ENCODE data around the gene WWTR1. TPM values are rescaled to one million over a fixed set of nuclear protein-coding genes. Genes with fewer than 3 reads are reported as not detected.

Gene WWTR1
- total RNA-seq (2014; rRNA removed; shearing (Covaris generic)), result 3.2 and 4.2 TPM in 2 replicates

DNA sequence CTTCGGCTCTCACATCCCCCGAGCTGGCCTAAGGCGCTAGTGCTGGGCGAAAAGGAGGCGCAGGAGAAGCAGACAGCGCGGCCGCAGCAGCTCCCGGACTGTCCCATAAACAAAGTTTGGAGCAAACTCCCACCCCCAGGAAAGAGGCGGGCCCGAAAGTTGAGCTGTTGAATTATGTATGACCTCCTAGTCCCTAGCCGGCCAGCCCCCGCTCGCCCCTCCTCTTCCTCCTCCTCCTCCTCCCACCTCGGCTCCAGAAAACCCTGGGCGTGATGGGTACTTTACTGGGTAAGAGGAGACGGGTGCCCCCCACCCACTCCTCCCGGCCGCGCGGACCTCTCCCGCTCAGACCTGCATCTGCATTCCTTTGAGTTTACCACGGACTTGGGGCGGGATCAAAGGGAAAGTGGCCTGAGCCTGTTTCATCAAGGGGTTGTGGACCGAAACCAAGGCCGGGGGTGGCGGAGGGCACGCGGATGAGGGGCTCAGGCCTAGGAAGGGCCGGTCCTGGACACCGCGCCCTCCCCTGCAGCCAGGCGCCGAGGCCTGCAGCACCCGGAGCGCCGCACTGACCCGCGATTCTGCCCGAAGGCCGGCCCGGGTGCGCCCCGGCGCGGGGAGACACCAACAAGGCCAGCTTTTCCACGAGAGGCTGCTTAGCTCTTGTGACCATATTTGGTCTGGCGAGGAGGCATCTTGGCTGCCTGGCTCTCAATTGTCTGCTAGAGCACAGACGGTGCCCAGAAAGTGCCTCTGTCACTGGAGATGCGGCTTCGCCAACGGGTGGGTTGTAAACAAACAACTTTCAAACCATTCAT lies at the start of gene WWTR1:
WWTR1 (minus strand) TSS at position 100 of the 818 bp plus-strand sequence. CDS start 719 bp downstream, outside the sequence.
- no peak for DNase-seq (ENCODE audit: low spot score)

DNA sequence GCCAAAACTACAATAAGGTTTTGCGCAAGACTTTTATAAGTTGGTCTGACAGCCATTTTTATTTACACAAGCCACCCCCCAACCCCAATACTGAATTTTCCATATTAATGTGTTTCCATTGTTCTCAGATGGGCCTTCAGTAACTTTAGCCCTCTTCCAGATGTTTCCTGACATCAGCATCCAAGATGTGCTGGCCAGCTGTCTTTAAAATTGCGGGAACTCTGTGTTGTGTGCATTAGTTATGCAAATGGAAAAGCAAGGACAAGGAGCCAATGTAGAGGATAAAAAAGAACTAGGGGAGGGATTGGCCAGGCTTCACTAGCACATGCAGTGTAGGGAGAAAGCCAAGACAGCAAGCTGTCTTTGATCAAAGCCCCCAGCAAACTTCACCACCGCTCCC lies 49.1 kb upstream of the WWTR1 start:
- DNase-seq (ENCODE audit: low spot score), result no peak

DNA sequence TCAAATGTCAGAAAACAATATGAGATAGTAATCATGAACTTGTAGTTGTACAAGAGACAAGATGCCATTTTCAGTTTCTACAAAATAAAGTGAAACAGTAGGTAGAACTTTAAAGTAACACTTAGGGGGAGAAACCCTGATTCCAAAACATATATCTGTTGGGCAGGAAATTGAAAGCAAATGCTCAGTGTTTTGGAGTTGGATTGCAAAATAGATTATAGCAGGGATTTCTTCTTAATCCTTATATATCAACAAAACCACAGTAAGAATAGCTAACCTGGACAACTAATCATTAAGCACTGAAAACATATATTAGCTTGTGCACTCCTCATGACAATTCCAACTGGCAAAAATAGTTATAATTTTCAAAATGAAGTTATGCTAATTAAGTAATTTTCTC lies 47.6 kb upstream of the WWTR1 start:
- DNase-seq (ENCODE audit: low spot score), result no peak

DNA sequence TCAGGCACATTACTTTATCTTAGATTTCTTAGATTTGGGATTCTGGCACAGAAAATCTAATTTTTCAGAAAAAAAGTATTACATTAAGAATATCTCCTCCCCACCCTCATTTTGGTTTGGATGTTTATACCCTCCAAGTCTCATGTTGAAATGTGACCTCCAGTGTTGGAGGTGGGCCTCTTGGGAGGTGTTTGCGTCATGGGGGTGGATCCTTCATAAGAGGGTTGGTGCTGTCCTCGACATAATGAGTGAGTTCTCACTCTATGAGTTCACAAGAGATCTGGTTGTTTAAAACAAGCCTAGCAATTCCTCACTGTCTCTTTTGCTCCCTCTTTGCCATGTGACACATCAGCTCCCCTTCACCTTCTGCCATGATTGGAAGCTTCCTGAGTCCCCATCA lies 45.6 kb upstream of the WWTR1 start:
- DNase-seq (ENCODE audit: low spot score), result no peak

DNA sequence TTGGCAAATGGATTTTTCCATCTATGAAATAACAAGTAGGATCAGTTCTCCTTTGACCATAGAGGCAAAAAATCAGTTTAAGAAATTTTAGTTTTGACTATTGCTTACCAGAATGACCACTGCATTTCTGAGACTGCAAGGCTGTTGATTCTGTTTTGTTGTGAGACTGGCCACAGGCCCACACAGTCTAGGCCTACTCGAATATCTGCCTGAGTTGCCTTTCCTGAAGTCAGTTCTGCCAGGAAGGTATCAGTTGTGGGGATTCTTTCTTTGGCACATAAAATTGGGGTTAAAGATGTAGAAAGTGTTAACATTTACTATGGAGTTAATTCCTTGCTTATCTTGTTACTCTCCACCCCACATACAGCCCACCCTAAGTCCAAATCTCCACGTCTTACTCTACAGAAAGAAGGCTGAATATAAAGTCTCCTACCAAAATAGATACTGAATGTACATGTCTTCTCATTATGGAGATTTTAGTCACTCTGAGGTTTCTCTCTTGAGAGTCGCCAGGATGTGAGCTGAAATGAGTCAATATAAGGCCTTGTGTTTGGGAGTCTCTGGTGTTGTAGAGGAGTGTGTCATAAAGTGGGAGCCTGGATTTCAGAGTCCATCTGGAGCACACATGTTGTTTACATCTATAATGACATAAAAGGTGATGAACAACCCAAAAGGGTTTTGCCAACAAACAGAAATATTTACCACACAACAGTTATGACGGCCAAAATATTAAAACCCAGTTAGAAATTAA lies 45.0 kb upstream of the WWTR1 start:
- no peak for DNase-seq (ENCODE audit: low spot score)

DNA sequence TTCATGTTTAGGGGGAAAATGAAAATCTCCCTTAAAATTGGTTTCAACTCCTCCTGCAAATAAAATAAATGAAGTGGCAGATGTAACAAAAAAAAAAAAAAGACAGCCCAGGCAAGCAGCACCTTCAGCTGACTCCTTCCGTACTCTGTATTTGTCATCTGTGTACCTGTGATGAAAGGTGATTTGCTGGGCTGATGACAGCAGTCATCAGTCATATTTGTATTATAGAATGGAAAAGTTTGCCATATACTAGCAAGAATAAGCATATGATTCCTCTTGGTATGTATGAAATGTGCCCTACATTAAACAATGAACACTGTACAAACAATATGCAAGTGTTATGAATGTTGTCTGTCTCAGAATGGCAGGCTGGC lies 44.1 kb upstream of the WWTR1 start:
- no peak for DNase-seq (ENCODE audit: low spot score)

DNA sequence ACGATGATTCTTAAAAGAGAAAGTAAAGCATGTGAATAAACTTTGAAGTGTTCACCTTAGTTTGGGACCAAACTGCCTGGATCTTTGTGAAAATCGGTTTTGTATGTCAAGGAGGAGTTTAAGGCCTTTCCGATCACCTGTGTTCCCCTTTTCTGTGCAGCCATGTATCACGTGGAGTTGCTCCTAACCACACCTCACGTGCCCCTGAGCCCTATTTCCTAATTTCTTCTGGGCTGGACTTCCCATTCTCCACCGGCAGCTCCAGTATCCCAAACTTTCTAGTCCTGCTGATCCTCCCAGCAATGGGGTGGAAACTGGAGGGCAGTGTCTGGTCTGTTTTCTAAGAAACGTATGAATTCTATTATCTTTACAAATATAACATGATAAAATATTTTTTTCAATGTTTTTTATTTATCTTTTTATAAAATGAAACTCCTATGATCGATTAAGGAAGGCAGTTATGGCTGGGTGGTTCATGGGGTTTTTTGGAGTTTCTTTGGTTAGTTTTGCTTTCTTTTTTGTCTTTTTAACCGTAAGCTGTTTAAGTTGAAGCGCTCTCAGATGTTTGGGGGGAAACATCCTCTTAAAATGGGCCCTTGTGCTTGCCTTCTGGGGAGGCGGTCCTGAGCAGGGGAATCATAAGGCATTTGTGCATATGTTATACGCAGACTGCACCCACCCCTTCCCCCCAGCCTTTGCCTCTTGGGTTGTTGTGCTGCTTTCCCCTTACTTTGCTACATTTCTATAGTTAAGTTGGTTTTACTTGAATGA lies 43.6 kb upstream of the WWTR1 start:
- DNase-seq (ENCODE audit: low spot score), result no peak

DNA sequence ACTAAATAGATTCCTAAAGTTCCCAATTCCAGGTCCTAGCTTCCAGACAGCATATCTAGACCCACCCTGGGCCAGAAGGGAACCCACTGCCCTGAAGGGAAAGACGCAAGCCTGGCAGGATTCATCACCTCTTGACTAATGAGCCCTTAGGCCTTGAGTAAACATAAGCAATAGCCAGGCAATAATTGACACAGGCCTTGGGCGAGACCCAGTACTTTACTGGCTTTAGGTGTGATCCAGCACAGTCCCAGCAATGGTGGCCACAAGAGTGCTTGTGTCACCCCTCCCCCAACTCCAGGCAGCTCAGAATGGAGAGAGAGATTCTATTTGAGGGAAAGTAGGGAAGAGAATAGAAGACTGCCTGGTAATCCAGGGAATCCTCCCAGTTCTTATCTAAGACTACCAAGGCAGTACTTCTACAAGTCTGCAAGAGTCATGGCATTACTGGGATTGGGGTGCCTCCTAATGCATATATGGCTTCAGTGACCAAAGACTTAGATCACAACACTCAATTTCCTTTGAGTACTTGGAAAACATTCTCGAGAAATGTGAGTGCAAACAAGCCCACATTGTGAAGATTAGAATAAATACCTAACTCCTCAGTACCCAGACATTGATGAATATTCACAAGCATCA lies 30.4 kb upstream of the WWTR1 start:
- DNase-seq (ENCODE audit: low spot score), result no peak

DNA sequence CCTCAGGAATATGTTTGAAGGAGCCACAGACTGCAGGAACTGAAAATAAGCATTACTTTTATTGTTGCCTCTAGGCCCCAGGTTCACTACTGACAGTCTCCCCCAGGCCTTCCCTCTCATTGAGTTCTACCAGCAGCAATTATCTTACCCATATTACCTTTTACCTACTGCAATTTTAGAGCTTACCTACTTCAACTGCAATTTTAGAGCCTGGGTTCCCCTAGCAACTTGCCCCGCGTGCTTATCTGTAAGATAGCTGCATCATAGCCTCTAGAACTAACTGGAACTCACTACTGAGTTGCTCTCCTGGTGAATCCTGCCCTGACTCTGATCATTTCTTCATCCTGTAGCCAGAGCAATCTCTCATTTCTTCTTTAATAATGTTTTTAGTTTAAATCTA lies 29.2 kb upstream of the WWTR1 start:
- no peak for DNase-seq (ENCODE audit: low spot score)

DNA sequence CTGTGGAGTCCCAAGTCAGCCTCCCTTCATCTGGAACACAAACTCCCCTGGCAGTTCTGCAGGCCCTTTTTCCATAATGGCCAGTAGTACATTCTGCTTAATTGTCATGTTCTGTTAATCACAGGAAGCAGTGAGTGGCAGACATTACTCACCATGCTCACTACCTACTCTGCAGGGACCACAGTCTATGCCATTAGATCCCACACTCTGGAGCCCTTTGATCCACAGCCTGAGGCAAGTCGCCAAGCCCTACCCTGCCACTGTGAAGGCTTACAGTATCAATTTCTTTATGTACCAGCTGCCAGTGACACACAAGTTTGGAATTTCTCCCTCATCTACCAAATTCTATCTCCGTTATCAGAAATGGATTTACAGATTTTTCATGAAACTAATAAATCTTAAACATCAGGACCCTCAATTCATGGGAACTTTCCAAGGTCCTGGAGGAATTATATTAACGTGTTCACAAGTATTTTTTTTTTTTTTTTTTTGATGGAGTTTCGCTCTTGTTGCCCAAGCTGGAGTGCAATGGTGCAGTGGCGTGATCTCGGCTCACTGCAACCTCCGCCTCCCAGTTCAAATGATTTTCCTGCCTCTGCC lies 20.6 kb upstream of the WWTR1 start:
- DNase-seq (ENCODE audit: low spot score), result peak; percentile 43

DNA sequence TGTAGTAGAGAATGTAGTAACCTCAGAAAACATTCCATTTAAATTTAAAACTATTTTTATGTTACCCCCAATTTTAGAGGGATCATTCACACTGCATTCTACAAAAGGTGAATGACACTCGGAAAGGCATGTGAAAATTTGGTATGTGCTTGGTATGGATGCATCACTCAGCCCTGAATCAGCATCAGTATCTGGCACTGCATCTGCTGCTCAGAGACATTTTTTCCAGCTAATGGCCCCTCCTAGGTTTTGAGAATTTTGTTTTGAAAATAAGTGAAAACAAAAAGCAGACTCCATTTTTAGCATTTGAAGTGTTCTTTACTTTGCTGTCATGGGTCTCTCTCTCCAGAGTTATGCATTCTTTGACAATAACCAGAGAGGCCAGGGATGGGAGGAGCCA lies 15.6 kb upstream of the WWTR1 start:
- DNase-seq (ENCODE audit: low spot score), result no peak

DNA sequence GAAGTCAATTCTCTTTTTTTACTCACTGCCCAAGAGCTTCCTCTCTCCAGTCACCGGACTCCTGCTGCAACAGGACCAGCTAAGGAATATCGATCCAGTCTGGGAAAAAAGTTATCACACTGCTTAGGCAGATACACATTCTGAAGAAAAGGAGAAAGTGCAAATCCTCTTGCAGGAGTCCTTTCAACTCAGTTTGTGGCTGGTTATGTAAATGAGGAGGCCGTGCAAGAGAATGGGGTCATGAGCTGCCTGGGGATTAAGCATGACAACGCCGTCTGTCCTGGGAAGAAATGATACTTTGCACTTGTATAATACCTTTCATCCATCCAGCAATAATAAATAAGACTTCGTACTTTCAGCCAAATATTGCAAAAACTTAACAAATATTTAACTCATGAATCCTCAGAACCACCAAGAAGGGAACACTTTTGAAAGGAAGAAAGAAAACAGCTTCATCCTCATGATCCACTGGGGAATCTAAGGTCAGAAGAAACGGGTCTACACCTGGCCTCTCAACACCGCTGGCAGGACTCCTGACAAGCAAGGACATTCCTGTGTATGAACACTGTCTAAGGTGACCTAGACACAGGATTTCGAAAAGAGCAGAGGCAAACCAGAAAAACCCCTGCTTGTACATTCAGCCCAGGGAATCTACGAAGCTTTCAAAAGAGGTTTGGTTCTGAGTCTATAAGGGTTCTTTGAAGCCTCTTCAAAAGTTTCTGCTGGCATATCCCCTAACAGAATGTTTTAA lies 13.1 kb upstream of the WWTR1 start:
- DNase-seq (ENCODE audit: low spot score), result no peak

DNA sequence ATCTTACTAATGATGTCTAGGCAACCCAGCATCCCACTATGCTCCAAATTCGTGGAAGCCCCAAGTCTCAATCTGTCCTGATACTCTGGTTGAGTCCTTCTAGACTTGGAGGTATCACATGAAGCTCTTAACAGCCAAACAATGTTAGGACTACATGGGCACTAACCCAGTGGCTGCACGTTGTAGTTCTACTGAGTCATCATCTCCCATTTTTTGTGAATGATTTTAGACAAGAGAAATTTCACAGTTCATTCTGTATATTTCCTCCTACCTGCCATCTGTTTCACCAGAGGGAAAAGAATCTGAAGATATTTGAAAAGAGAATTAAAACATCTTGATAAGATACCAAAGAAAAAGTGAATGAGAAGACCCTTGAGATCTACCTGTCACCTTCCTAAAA lies 9.8 kb upstream of the WWTR1 start:
- DNase-seq (ENCODE audit: low spot score), result no peak

DNA sequence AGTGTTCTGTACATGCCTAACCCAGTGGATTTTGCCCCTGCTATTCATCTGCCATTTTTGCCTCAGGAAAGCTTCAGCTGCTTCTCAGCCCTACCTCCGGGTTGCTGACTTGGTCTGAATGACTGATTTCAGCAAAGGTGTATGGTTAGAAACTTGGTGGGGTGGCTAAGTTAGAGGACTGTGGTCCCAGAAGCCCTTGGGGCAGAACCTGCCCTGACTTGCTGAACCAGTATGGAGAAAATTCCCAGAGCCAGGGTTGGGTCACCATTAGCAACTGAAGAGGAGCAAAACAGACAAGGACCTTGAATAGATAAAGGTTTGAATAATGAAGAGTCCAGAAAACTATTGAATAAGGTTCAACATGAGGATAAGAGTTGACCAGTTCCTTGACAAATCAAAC lies 6.1 kb upstream of the WWTR1 start:
- no peak for DNase-seq (ENCODE audit: low spot score)

DNA sequence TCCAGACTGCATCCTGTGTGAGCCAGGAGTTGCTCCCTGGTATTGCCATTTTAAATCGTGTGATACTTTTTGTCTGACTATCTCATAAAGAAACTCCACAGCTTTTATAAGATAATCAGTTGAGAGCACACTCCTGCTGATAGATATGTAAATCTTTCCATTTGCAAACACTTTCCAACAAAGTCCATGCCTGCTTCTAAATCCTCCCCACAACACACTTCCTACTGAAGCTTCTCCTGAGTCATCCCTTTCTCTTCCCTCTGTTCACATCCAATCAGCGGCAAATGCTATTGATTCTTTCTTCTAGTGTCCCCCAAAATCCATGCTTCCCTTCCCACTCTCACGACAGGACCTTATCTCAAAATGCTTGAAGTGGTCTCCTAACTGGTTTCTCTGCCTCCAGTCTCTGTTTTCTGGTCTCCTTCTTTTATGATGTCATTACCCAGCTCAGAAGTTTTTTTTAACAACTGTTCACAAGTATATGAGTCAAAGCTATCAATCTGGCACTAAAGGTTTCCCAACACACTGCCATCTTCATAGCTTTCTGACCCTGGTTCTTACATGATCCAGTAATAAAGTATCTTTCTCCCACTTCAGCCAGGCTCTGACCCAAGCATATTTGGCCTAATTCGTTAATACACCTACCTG lies 4.5 kb upstream of the WWTR1 start:
- DNase-seq (ENCODE audit: low spot score), result no peak

DNA sequence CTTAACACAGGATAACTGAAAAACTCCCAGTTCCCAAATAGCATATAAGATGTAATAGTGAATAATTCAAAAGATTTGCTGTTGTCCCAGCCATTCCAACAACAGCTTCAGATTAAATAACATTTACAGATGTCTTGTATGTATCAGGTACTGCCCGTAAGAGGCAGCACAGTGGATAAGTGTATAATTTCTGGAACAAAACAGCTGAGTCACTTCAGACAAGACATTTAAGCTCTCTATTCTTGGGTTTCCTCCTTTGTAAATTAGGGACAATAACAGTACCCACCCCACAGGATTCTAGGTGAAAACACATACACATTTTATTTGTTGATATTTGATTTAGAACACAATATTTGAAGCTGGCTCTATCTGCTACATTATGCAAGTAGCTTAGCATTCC lies 2.6 kb upstream of the WWTR1 start:
- no peak for DNase-seq (ENCODE audit: low spot score)

DNA sequence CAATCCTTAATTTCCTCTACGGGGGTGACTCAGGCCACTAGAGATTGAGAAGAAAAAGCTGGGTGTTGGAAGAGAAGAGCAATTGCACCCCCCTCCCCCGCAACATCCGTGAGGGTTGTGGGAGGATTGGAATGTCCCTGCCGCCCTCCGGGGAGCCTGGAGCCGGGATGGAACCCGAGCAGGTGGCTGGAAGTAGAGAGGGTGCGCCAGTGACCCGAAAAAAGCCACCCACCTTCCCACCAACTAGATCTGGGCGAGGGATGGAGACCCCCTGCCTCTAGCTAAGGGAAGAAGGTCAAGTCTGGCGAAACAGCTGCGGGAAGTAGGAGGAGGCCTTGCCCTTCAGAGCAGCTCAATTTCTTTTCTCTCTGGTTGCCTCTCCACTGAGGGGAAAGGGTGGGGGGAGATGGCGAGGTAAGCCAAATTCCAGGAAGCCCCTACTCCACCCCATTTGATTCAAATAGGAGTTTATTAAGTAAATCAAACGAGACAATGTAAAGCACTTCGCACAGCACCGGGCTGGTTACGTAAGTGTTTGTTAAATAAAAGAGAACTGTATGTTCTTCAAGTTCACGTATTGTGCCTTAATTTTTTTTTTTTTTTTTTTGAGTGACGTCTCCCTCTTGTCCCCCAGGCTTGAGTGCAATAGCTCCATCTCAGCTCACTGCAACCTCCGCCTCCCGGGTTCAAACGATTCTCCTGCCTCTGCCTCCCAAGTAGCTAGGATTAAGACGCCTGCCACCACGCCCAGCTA lies 1.1 kb upstream of the WWTR1 start:
- no peak for DNase-seq (ENCODE audit: low spot score)

DNA sequence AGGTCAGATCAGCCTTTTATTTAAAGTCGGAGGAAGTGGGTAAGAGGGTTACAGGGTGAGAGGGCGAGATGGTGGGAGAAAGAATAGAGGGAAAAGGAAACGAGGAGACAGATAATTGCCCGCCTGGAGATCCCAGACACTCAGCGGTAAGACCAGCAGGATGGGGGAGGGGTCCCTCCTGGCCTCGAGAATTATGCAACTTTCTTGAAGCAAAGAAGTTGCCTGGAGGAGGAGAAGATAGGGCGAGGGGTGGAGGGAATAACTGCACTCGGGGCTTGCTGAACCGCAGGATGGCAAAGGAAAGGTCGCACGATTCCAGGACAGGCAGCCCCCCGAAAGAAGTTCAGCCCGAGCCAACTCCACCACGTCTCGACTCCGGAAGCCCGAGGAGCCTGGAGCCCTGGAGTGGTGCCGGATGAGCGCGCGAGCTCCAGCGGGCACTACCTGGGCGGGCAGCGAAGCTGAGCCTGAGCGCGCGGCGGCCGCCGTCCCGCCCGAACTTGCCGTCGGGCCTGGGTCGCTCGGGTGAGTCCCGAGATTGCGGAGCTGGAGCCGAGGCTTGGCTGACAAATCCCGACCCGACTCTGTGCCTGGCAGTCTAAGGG lies 402 bp downstream of the WWTR1 start:
- no peak for DNase-seq (ENCODE audit: low spot score)
